Measurements from ENCODE around the gene KRT76.

GRCh38 chr12:52730383-52730782, 46.8 kb downstream of the KRT76 start:
- no peak for TF ChIP-seq CTCF (IDR thresholded peaks at IDR 0.05)
- no peak for TF ChIP-seq POLR2A (IDR thresholded peaks at IDR 0.05)
- no peak for TF ChIP-seq POLR2AphosphoS5 (IDR thresholded peaks at IDR 0.05; ENCODE audit: insufficient read depth in 1 of 2, low read depth in 1 of 2)
